IgD-negative memory B cell (primary cell): ENCODE data around the gene HDAC1. TPM values are rescaled to one million over a fixed set of nuclear protein-coding genes. Genes with fewer than 3 reads are reported as not detected.
"Not testable (repeated sequence)": the region's sequence is repeated elsewhere in the genome, so short reads cannot be mapped to it uniquely, and the experiment has no call there.

Source experiments
- H3K27ac Mint-ChIP-seq, 3 donors: one replicate each; pipeline ENCODE4 v1.8.0; 2020 to 2022; ENCODE audit warnings: mild to moderate bottlenecking in 3 of 3, mixed read lengths in 3 of 3, moderate library complexity in 1 of 3
- H3K27me3 Mint-ChIP-seq: one replicate; pipeline ENCODE4 v1.8.0; 2021; ENCODE audit warnings: mixed read lengths
- H3K36me3 Mint-ChIP-seq: one replicate; pipeline ENCODE4 v1.8.0; 2020; ENCODE audit warnings: mild to moderate bottlenecking, mixed read lengths
- H3K4me1 Mint-ChIP-seq, 3 donors: one replicate each; pipeline ENCODE4 v1.8.0; 2020 to 2022; ENCODE audit warnings: mixed read lengths in 3 of 3, mild to moderate bottlenecking in 1 of 3
- H3K4me3 Mint-ChIP-seq, 4 donors: one replicate each; pipeline ENCODE4 v1.8.0; 2020 to 2022; ENCODE audit warnings: mild to moderate bottlenecking in 4 of 4, mixed read lengths in 4 of 4, moderate library complexity in 3 of 4
- H3K9me3 Mint-ChIP-seq, 3 donors: one replicate each; pipeline ENCODE4 v1.8.0; 2020 to 2021; ENCODE audit warnings: mixed read lengths in 3 of 3, mild to moderate bottlenecking in 1 of 3
- polyA plus RNA-seq: library from polyadenylated mRNA; unstranded; fragments of 300-500 nt; fragmentation: Illumina TruSeq; gene quantifications from one replicate; pipeline ENCODE4 v1.2.3, GENCODE V29; 2021

HDAC1 gene
- polyA plus RNA-seq, 1 donor from 2014 or later, result 183 TPM

DNA sequence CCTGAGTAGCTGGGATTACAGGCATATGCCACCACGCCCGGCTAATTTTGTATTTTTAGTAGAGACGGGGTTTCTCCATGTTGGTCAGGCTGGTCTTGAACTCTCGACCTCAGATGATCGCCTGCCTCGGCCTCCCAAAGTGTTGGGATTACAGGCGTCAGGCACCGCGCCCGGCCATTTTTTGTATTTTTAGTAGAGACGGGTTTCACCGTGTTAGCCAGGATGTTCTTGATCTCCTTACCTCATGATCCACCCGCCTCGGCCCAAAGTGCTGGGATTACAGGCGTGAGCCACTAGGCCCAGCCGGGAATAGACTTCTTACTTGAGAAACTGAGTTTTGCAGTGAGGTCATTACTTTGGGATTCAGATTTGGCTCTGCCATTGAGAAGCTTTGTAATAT lies 6.3 kb downstream of the HDAC1 start:
- not testable (repeated sequence) for H3K27me3 Mint-ChIP-seq, H3K9me3 Mint-ChIP-seq, H3K36me3 Mint-ChIP-seq
- peak overlapping the region in 1 of 4 donors; percentile 51 for H3K4me3 Mint-ChIP-seq
- peaks cover 28 to 36% (median 34%) of the 10 kb centered on the region in 3 donors for H3K4me1 Mint-ChIP-seq
- peak overlapping the region in 1 of 3 donors; percentile 74 for H3K27ac Mint-ChIP-seq

GRCh38 chr1:32299327-32299726 lies 7.4 kb downstream of the HDAC1 start:
- Mint-ChIP-seq H3K4me1 (peaks cover 29 to 40% (median 33%) of the 10 kb centered on the region in 3 donors), H3K36me3 (peaks cover 3% of the 10 kb centered on the region), H3K9me3 (no peaks in the 10 kb centered on the region), H3K27me3 (no peaks in the 10 kb centered on the region), H3K4me3 (no peak overlapping the region), H3K27ac (no peak overlapping the region)

DNA sequence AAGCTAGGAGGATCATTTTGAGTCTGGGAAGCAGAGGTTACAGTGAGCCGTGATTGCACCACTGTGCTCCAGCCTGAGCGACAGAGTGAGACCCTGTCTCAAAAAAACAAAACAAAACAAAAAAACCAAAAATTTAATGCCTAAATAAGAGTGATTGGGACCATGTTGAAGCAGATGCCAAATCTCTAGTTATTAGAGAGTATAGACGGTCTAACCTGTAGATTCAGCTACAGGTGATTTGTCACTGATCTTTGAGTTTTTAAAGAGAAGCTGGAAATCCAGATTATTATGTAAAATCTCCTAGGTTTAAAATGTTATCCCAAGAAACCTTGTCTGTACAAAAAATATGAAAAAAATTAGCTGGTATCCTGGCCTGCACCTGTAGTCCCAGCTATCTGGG lies 11.5 kb downstream of the HDAC1 start:
- H3K36me3 Mint-ChIP-seq, result peaks cover 5% of the 10 kb centered on the region
- H3K27ac Mint-ChIP-seq, result no peak overlapping the region
- H3K4me3 Mint-ChIP-seq, result no peak overlapping the region
- no peaks in the 10 kb centered on the region for H3K9me3 Mint-ChIP-seq
- no peaks in the 10 kb centered on the region for H3K27me3 Mint-ChIP-seq
- H3K4me1 Mint-ChIP-seq, result peaks cover 22 to 30% (median 26%) of the 10 kb centered on the region in 3 donors

DNA sequence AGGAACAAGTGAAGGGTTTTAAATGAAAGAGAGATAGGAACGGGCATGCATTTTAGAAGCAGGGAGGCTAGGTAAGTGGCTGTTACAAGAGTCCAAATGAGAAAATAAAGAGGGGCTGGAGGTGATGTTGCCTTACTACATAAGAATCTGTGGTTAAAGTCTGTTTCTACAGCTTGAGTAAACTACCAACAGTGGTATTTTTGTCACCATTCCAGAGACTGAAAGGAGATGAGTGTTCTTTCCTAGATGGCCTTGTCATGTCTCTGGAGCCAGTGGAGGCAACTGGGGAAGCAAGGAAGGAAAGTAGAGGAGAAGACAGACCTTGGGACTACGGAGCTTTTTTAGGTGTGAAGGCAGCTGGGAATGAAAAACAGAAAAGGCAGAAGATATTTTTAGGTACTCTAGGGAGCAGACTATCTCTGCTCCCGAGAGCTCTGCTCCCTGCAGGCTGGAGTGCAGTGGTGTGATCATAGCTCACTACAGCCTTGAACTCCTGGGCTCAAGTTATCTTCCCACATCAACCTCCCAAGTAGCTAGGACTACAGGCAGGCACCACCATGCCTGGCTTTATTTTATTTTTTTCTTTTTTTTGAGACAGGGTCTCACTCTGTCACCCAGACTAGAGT lies 12.2 kb downstream of the HDAC1 start:
- Mint-ChIP-seq H3K36me3 (peaks cover 5% of the 10 kb centered on the region), H3K9me3 (no peaks in the 10 kb centered on the region), H3K4me1 (peaks cover 28 to 33% (median 32%) of the 10 kb centered on the region in 3 donors), H3K27me3 (no peaks in the 10 kb centered on the region), H3K27ac (peak overlapping the region in 2 of 3 donors; percentile 29 to 48), H3K4me3 (no peak overlapping the region)

DNA sequence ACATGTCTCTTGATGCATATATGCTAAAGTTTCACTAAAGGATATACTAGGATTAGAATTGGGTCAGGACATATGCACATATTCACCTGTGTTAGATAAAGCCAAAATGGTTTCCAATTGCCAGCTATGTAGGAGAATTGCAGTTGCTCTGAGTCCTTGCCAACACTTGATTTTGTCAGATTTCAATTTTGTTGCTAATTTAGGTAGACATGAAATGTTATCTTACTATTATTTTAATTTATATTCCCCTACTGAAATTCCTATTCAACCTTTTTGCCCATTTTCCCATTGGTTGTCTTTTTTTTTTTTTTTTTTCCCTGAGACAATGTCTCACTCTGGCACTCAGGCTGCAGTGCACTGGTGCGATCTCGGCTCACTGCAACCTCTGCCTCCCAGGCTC lies 13.4 kb downstream of the HDAC1 start:
- Mint-ChIP-seq H3K27ac (no peak overlapping the region), H3K4me3 (peak overlapping the region in 1 of 4 donors; percentile 37), H3K4me1 (peaks cover 36 to 43% (median 41%) of the 10 kb centered on the region in 3 donors), H3K27me3 (no peaks in the 10 kb centered on the region), H3K36me3 (peaks cover 5% of the 10 kb centered on the region), H3K9me3 (no peaks in the 10 kb centered on the region)

DNA sequence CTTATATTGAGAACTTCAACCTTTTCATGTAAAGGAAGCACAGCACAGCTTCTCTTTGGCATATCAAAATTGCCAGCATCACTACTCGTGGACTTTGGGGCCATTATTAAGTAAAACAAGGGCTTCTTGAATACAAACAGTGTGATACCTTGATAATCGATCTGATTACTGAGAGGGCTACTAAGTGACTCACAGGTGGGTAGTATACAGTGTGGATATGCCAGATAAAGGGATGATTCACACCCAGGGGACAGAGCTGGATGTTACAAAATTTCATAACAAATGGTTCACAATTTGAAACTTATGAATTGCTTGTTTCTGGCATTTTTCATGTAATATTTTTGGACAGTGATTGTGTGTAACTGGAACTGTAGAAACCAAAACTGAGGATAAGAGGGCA lies 15.4 kb downstream of the HDAC1 start:
- H3K4me3 Mint-ChIP-seq, result peak overlapping the region in 1 of 4 donors; percentile 88
- H3K4me1 Mint-ChIP-seq, result peaks cover 43 to 45% (median 44%) of the 10 kb centered on the region in 3 donors
- H3K36me3 Mint-ChIP-seq, result peaks cover 5% of the 10 kb centered on the region
- no peaks in the 10 kb centered on the region for H3K9me3 Mint-ChIP-seq
- H3K27ac Mint-ChIP-seq, result peak overlapping the region in 2 of 3 donors; percentile 90
- H3K27me3 Mint-ChIP-seq, result no peaks in the 10 kb centered on the region

DNA sequence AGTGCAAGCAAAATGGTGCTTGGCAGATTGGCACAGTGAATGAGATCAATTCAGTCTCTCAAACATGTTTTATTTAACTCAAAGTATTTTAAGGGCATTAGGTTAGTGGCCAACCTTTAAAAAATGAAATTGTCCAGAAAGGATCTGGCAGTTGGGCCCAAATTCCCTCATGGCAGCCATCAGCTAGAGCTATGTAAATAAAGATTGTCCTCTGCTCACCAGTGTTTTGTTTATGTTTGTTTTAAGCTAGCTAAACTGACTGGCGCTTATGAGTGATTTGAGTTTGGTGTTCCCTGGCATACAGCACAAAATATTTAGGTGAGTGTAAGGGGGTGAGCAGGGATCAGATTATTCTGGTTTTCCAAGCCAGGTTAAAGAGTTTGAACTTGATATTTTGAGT lies 18.1 kb downstream of the HDAC1 start:
- peaks cover 46 to 49% (median 49%) of the 10 kb centered on the region in 3 donors for H3K4me1 Mint-ChIP-seq
- peak overlapping the region in 1 of 4 donors; percentile 49 for H3K4me3 Mint-ChIP-seq
- H3K9me3 Mint-ChIP-seq, result no peaks in the 10 kb centered on the region
- H3K27ac Mint-ChIP-seq, result peak overlapping the region; percentile 69 to 95 (median 84)
- H3K36me3 Mint-ChIP-seq, result peaks cover 4% of the 10 kb centered on the region
- no peaks in the 10 kb centered on the region for H3K27me3 Mint-ChIP-seq

DNA sequence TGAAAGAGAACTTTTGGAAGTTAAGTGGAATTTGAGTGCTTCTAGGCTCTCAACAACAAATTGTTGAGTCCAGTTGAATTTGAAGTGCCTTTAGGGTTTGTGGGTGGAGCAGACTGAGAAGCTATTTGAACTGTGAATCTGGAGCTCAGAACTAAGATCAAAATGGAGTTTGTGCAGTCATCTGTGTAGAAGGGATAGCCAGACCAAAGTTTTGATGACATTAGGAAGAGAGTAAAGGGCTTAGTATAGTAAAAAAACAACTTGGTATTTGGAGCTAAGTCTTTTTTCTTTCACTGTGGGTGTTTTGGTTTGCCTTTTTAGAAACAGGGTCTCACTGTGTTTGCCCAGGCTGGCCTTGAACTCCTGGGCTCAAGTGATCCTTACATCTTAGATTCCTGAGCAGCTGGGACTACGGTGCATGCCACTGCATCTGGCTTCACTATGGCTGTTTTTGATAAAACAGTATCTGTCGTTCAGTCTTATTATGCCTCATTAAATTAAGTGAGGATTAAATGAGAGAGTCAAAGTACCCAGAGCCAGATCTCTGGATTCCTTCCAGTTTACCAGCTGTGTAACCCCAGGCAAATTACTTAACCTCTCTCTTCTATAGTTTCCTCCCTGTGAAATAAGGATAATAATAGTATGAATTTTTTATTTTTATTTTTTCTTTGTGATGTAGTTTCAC lies 20.0 kb downstream of the HDAC1 start:
- Mint-ChIP-seq H3K36me3 (peaks cover 2% of the 10 kb centered on the region), H3K4me3 (no peak overlapping the region), H3K4me1 (peaks cover 53 to 57% (median 56%) of the 10 kb centered on the region in 3 donors), H3K27me3 (no peaks in the 10 kb centered on the region), H3K27ac (peak overlapping the region in 2 of 3 donors; percentile 77 to 84), H3K9me3 (no peaks in the 10 kb centered on the region)

DNA sequence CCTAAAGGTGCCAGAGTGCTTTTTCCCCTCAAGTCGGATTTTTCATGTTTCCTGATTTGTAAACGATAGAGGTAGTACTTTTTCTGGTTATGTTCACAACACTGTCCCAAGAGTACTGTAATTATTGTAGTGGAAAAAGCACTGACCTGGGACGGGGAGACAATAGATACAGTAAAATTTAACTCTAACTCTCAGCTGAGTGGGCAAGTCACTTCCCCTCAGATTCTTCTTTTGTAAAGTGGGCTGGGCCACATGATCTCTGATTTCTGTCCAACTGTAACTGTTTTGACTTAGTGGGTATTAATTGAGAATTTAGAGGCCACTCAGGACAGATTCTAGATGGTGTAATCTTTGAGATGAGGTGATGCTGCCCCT lies 25.0 kb downstream of the HDAC1 start:
- Mint-ChIP-seq H3K4me1 (peaks cover 33 to 42% (median 39%) of the 10 kb centered on the region in 3 donors), H3K9me3 (no peaks in the 10 kb centered on the region)

DNA sequence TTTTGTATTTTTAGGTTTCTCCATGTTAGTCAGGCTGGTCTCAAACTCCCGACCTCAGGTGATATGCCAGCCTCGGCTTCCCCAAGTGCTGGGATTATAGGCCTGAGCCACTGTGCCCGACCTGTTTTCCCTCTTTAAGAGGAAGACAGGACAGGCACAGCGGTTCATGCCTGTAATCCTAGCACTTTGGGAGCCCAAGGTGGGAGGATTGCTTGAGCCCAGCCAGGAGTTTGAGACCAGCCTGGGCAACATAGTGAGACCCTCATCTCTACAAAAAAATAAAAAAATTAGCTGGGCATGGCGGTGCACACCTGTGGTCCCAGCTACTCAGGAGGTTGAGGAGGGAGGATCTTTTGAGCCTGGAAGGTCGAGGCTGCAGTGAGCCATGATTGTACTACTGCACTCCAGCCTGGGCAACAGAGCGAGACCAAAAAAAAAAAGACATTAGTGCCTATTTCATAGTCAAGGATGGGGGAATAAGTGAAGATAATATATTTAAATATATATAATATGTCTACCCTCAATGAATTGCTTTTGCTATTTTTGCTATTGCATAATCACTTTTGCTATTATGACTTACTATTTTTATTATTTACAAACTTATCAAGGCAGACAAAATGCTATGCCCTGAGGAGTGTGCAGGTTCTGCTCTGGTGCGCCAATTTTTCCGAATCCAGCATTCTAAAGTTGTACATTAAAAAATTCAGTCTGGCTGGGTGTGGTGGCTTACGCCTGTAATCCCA lies 26.4 kb downstream of the HDAC1 start:
- Mint-ChIP-seq H3K4me1 (peaks cover 42 to 49% (median 47%) of the 10 kb centered on the region in 3 donors), H3K27ac (peak overlapping the region in 1 of 3 donors; percentile 63), H3K4me3 (peak overlapping the region in 1 of 4 donors; percentile 76), H3K36me3 (peaks cover 3% of the 10 kb centered on the region), H3K27me3 (no peaks in the 10 kb centered on the region), H3K9me3 (no peaks in the 10 kb centered on the region)

More for the DNA sequence above, 25.0 kb downstream of the HDAC1 start:
- no peaks in the 10 kb centered on the region for H3K27me3 Mint-ChIP-seq
- H3K4me3 Mint-ChIP-seq, result peak overlapping the region; percentile 65 to 89 (median 77)
- H3K27ac Mint-ChIP-seq, result peak overlapping the region; percentile 77 to 96 (median 89)
- H3K36me3 Mint-ChIP-seq, result peaks cover 3% of the 10 kb centered on the region

GRCh38 chr1:32321712-32322291 lies 29.9 kb downstream of the HDAC1 start:
- Mint-ChIP-seq H3K4me1 (peaks cover 37 to 42% (median 40%) of the 10 kb centered on the region in 3 donors), H3K27me3 (no peaks in the 10 kb centered on the region), H3K27ac (peak overlapping the region; percentile 84 to 96 (median 95)), H3K36me3 (peaks cover 13% of the 10 kb centered on the region), H3K4me3 (peak overlapping the region in 3 of 4 donors; percentile 66 to 86 (median 77)), H3K9me3 (no peaks in the 10 kb centered on the region)

GRCh38 chr1:32327204-32327603 lies 35.3 kb downstream of the HDAC1 start:
- H3K4me3 Mint-ChIP-seq, result no peak overlapping the region
- H3K4me1 Mint-ChIP-seq, result peaks cover 19 to 21% (median 19%) of the 10 kb centered on the region in 3 donors
- no peak overlapping the region for H3K27ac Mint-ChIP-seq
- peaks cover 17% of the 10 kb centered on the region for H3K36me3 Mint-ChIP-seq
- no peaks in the 10 kb centered on the region for H3K27me3 Mint-ChIP-seq
- H3K9me3 Mint-ChIP-seq, result no peaks in the 10 kb centered on the region

DNA sequence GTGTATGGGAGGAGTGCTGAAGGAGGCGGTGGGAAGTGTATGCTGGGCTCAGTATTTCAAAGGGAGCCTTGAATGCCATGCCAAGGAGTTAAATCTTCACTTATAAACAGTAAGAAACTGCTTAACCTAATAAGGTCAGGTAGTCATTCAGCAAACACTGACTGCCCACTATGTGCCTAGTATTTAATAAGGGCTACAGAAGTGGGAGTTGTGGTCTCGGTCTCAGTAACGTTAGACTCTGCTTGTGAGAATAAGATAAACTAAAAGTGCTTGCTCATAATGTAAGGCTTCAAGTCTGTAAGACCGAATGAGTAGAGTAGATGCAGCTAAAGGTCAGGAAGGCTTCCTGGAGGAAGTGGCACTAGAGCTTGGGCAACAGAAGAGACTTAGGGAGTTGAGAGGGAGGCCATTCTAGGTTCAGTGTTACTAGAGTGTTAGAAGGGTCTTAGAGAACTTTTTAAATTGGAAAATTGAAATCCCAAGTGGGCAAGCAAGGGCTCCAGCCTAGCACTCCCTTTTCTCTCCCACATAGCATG lies 38.1 kb downstream of the HDAC1 start:
- peak overlapping the region in 1 of 4 donors; percentile 10 for H3K4me3 Mint-ChIP-seq
- no peaks in the 10 kb centered on the region for H3K27me3 Mint-ChIP-seq
- H3K27ac Mint-ChIP-seq, result peak overlapping the region in 1 of 3 donors; percentile 33
- peaks cover 12% of the 10 kb centered on the region for H3K36me3 Mint-ChIP-seq
- no peaks in the 10 kb centered on the region for H3K9me3 Mint-ChIP-seq
- peaks cover 16 to 26% (median 20%) of the 10 kb centered on the region in 3 donors for H3K4me1 Mint-ChIP-seq

GRCh38 chr1:32330558-32331151 lies 38.8 kb downstream of the HDAC1 start:
- Mint-ChIP-seq H3K36me3 (peaks cover 6% of the 10 kb centered on the region), H3K9me3 (no peaks in the 10 kb centered on the region), H3K27me3 (no peaks in the 10 kb centered on the region), H3K4me1 (peaks cover 11 to 26% (median 21%) of the 10 kb centered on the region in 3 donors), H3K4me3 (no peak overlapping the region), H3K27ac (peak overlapping the region in 1 of 3 donors; percentile 2)
